HG02981 (cell line): ENCODE results near the gene ATPAF2.

Experiments used
- ATAC-seq: cut with Tn5 transposase; IDR thresholded peaks from one replicate; pipeline ENCODE4 v1.9.1; 2021; ENCODE audit warnings: mild to moderate bottlenecking, moderate library complexity; ENCODE audit not compliant: unreplicated experiment

ATPAF2 gene

GRCh38 chr17:18038861-18039534 is at the start of gene ATPAF2, which contains the start of gene GID4:
Gene ATPAF2, minus strand, starts transcription at chr17:18039168. Its CDS starts 155 bp downstream, at chr17:18039013.
Gene GID4, plus strand, starts transcription at chr17:18039408. Its CDS starts 57 bp downstream, at chr17:18039465.
- peak; percentile 89 for ATAC-seq

DNA sequence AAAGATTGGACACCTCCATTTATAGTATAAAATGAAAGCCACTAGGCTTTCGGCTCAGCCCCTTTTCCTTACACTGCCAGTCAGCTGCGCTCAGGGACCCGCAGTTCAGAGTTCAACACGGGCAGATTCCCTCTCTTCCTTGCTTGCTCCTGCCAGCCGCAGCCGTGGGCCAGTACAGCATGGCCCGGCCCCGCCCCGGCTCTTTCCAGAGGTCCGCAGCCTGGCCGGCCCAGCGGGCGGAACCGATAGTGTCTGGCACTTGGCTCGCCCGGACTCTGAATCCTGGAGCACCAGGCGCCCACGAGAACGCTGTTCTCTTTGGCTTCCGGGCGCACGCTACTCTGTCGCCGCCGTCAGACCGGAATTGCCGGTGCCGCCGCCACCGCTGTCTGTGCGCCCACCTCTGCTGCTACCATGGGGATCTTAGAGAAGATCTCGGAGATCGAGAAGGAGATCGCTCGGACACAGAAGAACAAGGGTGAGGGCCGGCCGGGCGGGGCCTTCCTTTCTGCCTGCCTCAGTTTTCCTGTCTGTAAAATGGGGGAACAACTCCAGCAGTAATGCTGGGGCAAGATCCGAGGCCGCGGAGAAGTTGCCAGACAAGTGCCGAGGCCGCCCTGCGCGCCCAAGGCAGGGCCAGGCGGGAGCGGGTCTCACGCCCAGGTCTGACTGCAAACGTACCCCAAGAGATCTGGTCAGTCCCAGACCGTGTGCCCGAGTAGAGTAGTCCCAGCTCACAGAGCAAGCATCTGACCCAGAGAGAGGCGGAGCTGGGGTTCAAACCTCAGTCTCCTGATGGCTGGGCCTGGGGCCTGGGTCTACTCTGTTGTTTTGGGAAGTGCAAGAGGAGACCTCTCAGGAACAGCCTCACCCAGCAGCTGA is 48.9 kb upstream of the ATPAF2 start, which contains the start of gene DRG2:
DRG2 (plus strand) TSS at position 339 of the 882 bp plus-strand sequence; CDS start at position 415, 76 bp downstream.
- peak; percentile 73 for ATAC-seq

GRCh38 chr17:18084256-18084655 is 45.3 kb upstream of the ATPAF2 start:
- no peak for ATAC-seq

- no peak for ATAC-seq
Observed at GRCh38 chr17:18079543-18079942, 40.6 kb upstream of the ATPAF2 start.

DNA sequence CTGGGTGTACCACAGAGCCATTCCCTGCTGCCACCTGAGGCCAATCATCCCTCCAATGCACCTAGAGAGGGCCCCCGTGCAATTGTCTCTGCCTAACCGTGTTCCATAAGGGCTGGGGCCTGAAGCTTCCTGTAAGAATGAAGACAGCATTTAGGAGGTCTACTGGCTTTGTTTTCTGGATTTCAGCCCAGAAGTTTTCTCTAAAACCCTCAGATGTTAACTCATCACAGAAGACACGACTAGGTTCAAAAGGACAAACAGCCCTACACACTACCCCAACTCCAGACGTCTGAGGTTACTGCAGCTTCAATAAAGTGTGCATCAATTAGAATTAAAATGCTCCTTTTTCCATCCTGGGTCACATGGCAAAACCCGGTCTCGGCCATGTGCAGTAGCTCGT is 38.0 kb upstream of the ATPAF2 start:
- no peak for ATAC-seq

DNA sequence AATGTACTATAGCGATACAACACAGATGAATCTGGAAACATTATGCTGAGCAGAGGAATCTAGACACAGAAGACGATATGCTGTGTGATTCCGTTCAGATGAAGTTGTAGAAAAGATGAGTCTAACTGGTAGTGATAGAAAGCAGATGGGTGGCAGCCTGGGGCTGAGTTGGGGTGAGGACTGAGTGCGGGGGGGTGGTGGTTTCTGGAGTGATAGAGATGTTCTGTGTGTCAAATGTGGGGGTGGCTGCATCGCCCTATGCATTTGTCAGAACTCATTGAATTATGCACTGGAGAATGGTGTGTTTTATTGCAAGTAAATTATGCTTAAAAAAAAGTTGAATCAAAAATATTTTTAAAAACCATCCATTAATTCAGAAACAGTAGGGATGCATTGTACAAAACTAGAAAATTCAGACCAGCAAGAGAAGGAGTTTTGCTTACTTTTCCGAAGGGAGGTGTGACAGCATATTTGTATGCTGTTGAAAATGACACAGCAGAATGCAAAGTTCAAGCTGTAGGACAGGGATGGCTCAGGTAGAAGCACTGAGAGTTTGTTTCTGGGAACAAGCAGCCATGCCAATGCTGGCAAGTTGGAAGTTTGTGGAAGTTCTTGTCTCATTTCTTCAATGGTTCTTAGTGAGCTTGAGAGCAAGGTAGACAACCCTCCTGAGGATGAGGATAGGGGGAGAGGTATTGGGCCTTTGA is 35.8 kb upstream of the ATPAF2 start:
- ATAC-seq = no peak

DNA sequence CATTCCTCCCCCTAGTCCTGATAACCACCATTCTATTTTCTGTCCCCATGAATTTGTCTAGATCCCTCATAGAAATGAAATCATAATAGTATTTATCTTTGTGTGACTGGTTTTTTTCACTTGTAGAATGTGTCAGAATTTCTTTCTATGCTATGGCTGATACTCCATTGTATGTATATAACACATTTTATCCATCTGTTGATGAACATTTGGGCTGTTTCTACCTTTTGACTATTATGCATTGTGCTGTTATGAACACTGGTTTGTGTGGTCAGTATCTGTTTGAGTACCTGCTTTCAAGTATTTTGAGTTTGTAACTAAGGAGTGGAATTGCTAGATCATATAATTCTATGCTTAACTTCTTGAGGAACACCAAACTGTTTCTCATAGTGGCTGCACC is 32.8 kb upstream of the ATPAF2 start:
- ATAC-seq = no peak

DNA sequence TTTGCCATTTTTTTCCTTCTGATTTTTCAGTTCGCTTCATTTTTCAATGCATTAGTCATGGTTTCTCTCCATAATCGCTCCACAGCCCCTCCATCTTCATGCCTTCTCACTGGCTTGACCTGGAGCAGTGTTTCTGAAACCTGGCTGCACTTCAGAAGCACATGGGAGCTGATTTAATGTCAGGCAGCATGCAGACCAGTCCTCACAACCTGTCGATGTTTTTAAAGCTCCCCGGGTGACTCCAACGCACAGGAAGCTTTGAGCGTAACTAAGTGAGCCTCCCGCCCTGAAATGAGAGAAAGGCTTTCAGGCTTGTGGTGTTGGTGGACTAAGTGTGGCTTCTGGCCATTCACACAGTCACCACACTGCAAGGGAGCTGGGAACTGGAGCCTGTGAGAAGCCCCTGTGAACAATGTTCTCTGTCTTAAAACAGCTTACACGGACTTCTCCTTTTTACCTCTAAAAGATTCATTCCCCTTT is 31.9 kb upstream of the ATPAF2 start:
- ATAC-seq = no peak

- ATAC-seq = no peak
Observed at GRCh38 chr17:18069101-18069500, 30.1 kb upstream of the ATPAF2 start.

DNA sequence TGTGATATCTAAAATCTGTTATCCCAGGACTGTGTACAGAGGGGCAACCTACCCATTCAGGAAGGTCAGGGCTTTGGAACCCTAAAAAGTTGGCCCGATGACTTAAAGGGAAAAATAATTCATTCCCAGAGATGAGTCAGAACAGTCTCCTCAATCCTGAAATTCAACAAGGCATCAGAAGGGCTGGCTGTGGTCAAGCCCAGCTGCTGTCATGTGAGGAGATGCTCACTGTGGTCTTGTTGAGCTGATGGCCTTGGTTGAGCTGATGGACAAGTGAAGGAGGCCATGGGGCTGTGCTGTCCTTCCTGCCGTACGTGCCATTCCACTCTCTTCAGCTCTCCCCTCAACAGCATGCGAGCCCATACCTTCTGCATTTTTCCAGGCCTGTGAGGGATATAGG is 27.9 kb upstream of the ATPAF2 start:
- ATAC-seq = no peak

- ATAC-seq = no peak
Observed at GRCh38 chr17:18065546-18065945, 26.6 kb upstream of the ATPAF2 start.

- ATAC-seq = no peak
Observed at GRCh38 chr17:18064053-18064452, 25.1 kb upstream of the ATPAF2 start.

- no peak for ATAC-seq
Observed at GRCh38 chr17:18059283-18059682, 20.3 kb upstream of the ATPAF2 start.

- no peak for ATAC-seq
Observed at GRCh38 chr17:18056214-18056613, 17.2 kb upstream of the ATPAF2 start.

DNA sequence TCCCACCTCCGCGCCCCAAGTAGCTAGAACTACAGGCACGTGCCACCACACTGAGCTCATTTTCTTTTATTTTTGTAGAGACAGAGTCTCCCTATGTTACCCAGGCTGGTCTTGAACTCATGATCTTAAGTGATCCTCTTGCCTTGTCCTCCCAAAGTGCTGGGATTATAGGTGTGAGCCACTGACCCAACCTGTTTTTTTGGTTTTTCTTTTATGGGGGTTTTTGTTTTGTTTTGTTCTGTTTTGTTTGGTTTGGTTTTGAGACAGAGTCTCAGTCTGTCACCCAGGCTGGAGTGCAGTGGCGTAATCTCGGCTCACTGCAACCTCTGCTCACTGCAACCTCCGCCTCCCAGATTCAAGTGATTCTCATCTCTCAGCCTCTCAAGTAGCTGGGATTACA is 16.6 kb upstream of the ATPAF2 start:
- no peak for ATAC-seq

GRCh38 chr17:18045691-18046350 is 6.9 kb upstream of the ATPAF2 start:
- ATAC-seq = no peak

- ATAC-seq = no peak
Observed at GRCh38 chr17:18044609-18045008, 5.6 kb upstream of the ATPAF2 start.

DNA sequence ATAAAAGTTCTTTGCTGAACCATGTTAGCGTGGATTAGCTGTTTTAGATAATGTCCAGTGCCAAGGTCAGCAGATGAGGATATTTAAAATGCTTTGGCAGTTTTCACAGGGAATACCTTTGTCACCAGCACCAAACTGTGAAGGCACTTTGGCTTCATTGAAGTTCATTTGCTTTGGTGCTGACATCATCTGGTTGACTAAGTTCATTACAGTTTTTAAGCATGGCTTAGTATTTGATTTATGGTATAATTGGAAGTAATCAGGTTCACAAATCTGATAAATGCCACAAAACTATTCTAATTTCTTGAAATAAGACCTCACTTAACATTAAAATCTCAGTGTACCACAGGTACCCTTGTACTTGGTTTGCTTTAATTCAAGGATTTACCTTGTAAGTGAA is 4.5 kb upstream of the ATPAF2 start:
- no peak for ATAC-seq

DNA sequence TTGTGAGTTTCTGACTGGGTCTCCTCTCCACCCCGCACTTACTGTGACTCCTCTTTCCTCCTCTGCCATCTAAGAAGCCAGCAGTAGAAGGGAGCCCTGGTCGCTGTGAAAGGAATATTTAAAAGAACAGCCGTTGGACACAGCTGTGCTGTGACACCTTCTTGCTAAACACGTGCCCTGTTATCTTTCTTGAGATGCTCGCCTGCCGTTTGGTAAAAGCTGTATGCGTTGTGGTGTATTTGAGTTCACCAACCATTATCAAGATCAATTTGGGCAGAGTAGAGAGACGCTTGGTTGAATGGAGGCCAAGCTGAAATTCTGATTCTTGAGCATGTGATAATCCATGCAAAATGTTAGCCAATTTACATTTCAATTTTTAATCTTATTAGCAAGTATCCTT is 4.0 kb upstream of the ATPAF2 start:
- ATAC-seq = no peak

- ATAC-seq = no peak
Observed at GRCh38 chr17:18041776-18042175, 2.8 kb upstream of the ATPAF2 start.
